ENCODE measurements around the gene FADS1. TPM values are rescaled to one million over a fixed set of nuclear protein-coding genes. Genes with fewer than 3 reads are reported as not detected.

The FADS1 gene
- total RNA-seq, 1 donor from 2014 or later, result 248 TPM

DNA sequence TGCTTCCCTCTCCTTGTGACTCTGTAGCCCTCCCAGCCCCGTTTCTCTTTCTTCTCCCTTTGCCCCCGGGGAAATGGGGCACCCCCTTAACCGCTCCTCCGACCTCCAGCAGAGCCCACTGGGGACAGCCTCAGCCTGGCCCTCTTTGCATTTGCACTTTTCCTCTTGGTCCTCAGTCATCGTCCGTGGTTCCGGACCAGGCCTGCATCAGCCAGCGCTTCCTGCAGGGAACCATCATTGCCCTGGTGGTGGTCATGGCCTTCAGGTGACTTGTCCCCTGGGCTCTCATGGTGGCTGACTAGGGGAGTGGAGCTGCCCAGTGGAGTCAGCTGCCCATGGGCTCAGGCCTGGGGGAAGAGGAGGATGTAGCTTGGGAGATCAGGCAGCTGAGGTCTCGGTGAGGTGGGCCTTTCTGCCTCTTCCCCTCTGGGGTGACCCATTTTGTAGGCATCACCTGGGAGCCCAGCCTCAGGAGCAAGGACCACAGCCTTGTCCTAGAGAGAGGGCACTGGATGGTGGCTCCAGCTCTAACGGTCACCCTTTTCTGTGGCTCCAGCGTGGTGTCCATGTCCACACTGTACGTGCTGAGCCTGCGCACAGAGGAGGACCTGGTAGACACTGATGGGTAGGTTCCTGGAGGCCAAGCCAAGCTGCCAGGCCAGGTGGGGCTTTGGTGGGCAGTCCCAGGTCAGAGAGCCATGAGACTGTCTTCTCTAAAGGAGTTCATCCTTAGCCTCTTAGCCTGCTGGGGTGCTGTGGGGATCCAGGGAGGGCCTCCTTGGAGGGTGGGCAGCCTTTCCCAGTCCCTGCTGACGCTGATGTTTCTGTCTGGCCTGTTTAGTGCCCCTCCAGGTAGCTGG is 36.9 kb downstream of the FADS1 start:
- Mint-ChIP-seq H3K27me3 (ENCODE audit: low read depth) (no peaks in the 10 kb centered on the region), H3K27ac (ENCODE audit: unreplicated experiment) (peak overlapping the region; percentile 83), H3K4me1 (no peaks in the 10 kb centered on the region), H3K36me3 (ENCODE audit: low read depth) (no peaks in the 10 kb centered on the region), H3K4me3 (no peak overlapping the region), H3K9me3 (no peaks in the 10 kb centered on the region)
- no peak for DNase-seq (ENCODE audit: low read depth, low spot score)
- TF ChIP-seq, protein P1, sequence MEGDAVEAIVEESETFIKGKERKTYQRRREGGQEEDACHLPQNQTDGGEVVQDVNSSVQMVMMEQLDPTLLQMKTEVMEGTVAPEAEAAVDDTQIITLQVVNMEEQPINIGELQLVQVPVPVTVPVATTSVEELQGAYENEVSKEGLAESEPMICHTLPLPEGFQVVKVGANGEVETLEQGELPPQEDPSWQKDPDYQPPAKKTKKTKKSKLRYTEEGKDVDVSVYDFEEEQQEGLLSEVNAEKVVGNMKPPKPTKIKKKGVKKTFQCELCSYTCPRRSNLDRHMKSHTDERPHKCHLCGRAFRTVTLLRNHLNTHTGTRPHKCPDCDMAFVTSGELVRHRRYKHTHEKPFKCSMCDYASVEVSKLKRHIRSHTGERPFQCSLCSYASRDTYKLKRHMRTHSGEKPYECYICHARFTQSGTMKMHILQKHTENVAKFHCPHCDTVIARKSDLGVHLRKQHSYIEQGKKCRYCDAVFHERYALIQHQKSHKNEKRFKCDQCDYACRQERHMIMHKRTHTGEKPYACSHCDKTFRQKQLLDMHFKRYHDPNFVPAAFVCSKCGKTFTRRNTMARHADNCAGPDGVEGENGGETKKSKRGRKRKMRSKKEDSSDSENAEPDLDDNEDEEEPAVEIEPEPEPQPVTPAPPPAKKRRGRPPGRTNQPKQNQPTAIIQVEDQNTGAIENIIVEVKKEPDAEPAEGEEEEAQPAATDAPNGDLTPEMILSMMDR (conservative IDR thresholded peaks at IDR 0.05), result no peak

DNA sequence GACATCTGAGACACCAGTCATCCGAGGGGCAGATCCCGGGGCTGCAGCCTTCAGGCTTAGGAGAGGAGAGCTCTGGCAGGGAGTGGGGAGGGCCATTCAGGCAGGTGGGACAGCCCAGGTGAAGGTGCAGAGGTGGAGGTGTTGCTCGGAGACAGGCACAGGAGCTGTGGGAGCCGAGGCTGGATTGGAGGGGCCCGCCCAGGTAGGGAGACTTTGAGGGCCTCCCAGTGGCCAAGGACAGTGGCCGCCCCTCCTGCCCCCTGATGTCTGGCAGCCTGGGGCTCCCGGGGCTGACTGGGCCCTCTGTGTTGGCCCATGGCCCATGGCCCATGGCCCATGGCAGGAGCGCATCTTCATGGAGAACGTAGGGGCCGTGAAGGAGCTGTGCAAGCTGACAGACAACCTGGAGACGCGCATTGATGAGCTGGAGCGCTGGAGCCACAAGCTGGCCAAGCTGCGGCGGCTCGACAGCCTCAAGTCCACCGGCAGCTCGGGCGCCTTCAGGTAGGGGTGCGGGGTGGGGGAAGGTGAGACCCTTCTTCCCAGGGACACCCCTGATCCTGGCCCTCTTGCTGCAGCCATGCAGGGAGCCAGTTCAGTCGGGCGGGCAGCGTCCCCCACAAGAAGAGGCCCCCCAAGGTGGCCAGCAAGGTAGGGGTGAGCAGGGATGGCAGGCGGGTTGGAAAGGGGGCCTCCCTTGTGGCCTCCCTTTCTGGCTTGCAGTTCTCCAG is 37.7 kb downstream of the FADS1 start:
- Mint-ChIP-seq H3K36me3 (ENCODE audit: low read depth) (no peaks in the 10 kb centered on the region), H3K4me1 (no peaks in the 10 kb centered on the region), H3K27me3 (ENCODE audit: low read depth) (no peaks in the 10 kb centered on the region), H3K4me3 (no peak overlapping the region), H3K9me3 (no peaks in the 10 kb centered on the region), H3K27ac (ENCODE audit: unreplicated experiment) (no peak overlapping the region)
- TF ChIP-seq, protein P1 (conservative IDR thresholded peaks at IDR 0.05), result no peak
- DNase-seq (ENCODE audit: low read depth, low spot score), result no peak

DNA sequence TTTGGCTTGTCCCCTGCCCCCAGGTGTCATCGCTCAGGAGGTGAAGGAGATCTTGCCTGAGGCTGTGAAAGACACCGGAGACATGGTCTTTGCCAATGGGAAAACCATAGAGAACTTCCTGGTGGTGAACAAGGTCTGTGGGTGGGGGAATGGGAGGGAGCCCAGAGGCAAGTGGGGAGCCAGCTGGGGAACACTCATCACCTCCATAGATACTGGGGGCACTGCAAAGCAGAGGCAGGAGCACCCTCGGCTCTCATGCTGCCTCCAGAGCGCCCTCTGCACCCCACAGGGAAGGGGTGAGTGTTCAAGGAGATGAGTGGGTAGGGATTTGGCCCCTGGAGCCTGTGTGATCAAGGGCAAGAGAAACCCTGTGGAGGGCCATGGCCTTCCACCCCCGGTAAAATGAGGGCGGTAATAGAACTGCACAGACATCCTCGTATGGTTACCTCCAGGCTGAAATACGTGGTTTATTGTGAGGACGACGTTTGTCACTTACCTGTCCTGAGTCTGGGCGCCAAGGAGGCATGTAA is 38.4 kb downstream of the FADS1 start:
- no peak overlapping the region for H3K27ac Mint-ChIP-seq (ENCODE audit: unreplicated experiment)
- no peak overlapping the region for H3K4me3 Mint-ChIP-seq
- H3K27me3 Mint-ChIP-seq (ENCODE audit: low read depth), result no peaks in the 10 kb centered on the region
- no peaks in the 10 kb centered on the region for H3K9me3 Mint-ChIP-seq
- TF ChIP-seq, protein P1 (conservative IDR thresholded peaks at IDR 0.05), result no peak
- no peaks in the 10 kb centered on the region for H3K4me1 Mint-ChIP-seq
- no peak for DNase-seq (ENCODE audit: low read depth, low spot score)
- H3K36me3 Mint-ChIP-seq (ENCODE audit: low read depth), result no peaks in the 10 kb centered on the region

DNA sequence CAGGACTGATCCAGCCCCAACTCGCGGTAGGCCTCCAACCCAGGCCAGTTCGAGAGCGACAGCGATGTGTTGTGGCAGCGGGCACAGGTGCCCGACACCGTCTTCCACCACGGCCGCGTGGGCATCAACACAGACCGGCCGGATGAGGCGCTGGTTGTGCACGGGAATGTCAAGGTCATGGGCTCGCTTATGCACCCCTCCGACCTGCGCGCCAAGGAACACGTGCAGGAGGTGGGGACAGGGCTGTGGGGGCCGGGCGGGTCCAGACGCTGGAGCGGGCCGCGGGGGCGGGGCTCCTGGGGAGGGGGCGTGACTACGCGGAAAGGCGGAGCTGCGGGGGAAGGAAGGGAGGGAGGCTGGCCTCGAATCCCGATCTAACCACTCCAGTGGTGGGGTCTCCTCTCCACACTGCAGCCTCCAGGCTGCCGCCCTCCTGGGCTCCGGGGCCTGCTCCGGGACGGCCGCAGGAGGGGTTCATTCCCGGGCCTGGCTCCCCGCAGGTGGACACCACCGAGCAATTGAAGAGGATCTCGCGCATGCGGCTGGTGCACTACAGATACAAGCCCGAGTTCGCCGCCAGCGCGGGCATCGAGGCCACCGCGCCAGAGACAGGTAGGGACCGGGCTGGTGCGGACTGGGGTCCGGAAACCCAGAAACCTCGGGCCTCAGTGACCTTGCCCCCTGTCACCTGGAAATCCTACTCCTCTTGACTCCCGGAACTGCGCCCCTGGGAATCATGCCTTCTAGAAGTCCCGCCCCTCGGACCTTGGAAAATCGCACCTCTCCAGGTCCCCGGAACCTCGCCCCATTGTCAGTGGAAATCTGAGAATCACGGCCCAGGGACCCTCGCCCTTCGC is 39.3 kb downstream of the FADS1 start:
- no peak for DNase-seq (ENCODE audit: low read depth, low spot score)
- no peaks in the 10 kb centered on the region for H3K27me3 Mint-ChIP-seq (ENCODE audit: low read depth)
- H3K27ac Mint-ChIP-seq (ENCODE audit: unreplicated experiment), result no peak overlapping the region

More for the DNA sequence above, 39.3 kb downstream of the FADS1 start:
- Mint-ChIP-seq H3K36me3 (ENCODE audit: low read depth) (no peaks in the 10 kb centered on the region), H3K4me1 (peaks cover 4% of the 10 kb centered on the region), H3K9me3 (no peaks in the 10 kb centered on the region), H3K4me3 (no peak overlapping the region)
- TF ChIP-seq, protein P1 (conservative IDR thresholded peaks at IDR 0.05), result no peak

Measured in neural crest cell (in vitro differentiated cells).